HFF-Myc (cell line): ENCODE measurements around the gene CLSTN3.

Experiments
- DNase-seq: peaks from one replicate; pipeline ENCODE4 v3.0.0-alpha.2; 2011; ENCODE audit warnings: low read depth; ENCODE audit errors: extremely low read depth
- H3K4me3 ChIP-seq: replicated peaks from 2 replicates; pipeline ENCODE4 v1.5.1; 2011; ENCODE audit warnings: low read depth, mild to moderate bottlenecking, control low read depth, low read length
- CTCF ChIP-seq: IDR thresholded peaks from 2 replicates; pipeline ENCODE4 v1.5.1; 2012; ENCODE audit warnings: mild to moderate bottlenecking, low read depth, low read length, control low read depth; ENCODE audit errors: missing control alignments

CLSTN3 gene

GRCh38 chr12:7117670-7118069 lies 12.5 kb upstream of the CLSTN3 start:
- H3K4me3 ChIP-seq, result no peak overlapping the region
- DNase-seq, result no peak
- no peak for TF ChIP-seq CTCF

GRCh38 chr12:7118881-7119280 lies 11.3 kb upstream of the CLSTN3 start:
- DNase-seq, result no peak
- TF ChIP-seq CTCF, result no peak
- H3K4me3 ChIP-seq, result no peak overlapping the region

GRCh38 chr12:7120166-7120565 lies 10.0 kb upstream of the CLSTN3 start:
- no peak for DNase-seq
- no peak for TF ChIP-seq CTCF
- H3K4me3 ChIP-seq, result no peak overlapping the region

GRCh38 chr12:7121324-7121723 lies 8.8 kb upstream of the CLSTN3 start:
- TF ChIP-seq CTCF, result no peak
- DNase-seq, result no peak
- no peak overlapping the region for H3K4me3 ChIP-seq

- no peak for DNase-seq
- no peak for TF ChIP-seq CTCF
- no peak overlapping the region for H3K4me3 ChIP-seq
Measured at GRCh38 chr12:7122811-7123769, 7.1 kb upstream of the CLSTN3 start.

GRCh38 chr12:7123806-7124522 lies 6.2 kb upstream of the CLSTN3 start:
- no peak for TF ChIP-seq CTCF
- no peak overlapping the region for H3K4me3 ChIP-seq
- no peak for DNase-seq
